ENCODE results near the gene CA6. TPM values are rescaled to one million over a fixed set of nuclear protein-coding genes. Genes with fewer than 3 reads are reported as not detected.
"Not testable (repeated sequence)": the region's sequence is repeated elsewhere in the genome, so short reads cannot be mapped to it uniquely, and the experiment has no call there.

CA6 gene
- total RNA-seq, 1 experiment from 2014 or later, result not detected

GRCh38 chr1:9001534-9002214 lies 56.0 kb downstream of the CA6 start:
- H2BK20ac ChIP-seq (ENCODE audit: low read depth, low read length, poor library complexity, severe bottlenecking); H3K79me1 ChIP-seq (ENCODE audit: insufficient read depth, low read depth, low read length, poor library complexity, severe bottlenecking); H3K27ac Mint-ChIP-seq; H3K36me3 Mint-ChIP-seq (ENCODE audit: insufficient read depth in 1 of 3, low read depth in 3 of 3); H2BK5ac ChIP-seq (ENCODE audit: insufficient read length, low read length); H4K5ac ChIP-seq (ENCODE audit: insufficient read length, low read depth, low read length); H3K14ac ChIP-seq (ENCODE audit: insufficient read depth, low read length); H3T11ph ChIP-seq (ENCODE audit: low read length); H3K27me3 ChIP-seq (ENCODE audit: insufficient read depth, low read length); H3K56ac ChIP-seq (ENCODE audit: insufficient read length, low read depth, low read length); H3K18ac ChIP-seq (ENCODE audit: insufficient read length, low read depth, low read length); H2BK12ac ChIP-seq (ENCODE audit: insufficient read length, low read depth, low read length); H3K27me3 Mint-ChIP-seq (ENCODE audit: low read depth); H2AK5ac ChIP-seq (ENCODE audit: insufficient read length, low read length); H2BK15ac ChIP-seq (ENCODE audit: low read depth, low read length); H3K23ac ChIP-seq (ENCODE audit: insufficient read length, low read depth, low read length); H3K79me2 ChIP-seq (ENCODE audit: insufficient read depth, low read length); DNase-seq; H2BK120ac ChIP-seq (ENCODE audit: low read depth, low read length, poor library complexity, severe bottlenecking); H3K9me3 ChIP-seq (ENCODE audit: control insufficient read depth, low read depth, low read length); H4K8ac ChIP-seq (replicated peaks; ENCODE audit: insufficient read length, low read depth, low read length); H3K4me1 ChIP-seq (ENCODE audit: insufficient read depth, low read length); H2AFZ ChIP-seq (ENCODE audit: low read length); H3K4ac ChIP-seq (ENCODE audit: low read depth, low read length); H3K9ac ChIP-seq (ENCODE audit: extremely low read depth, insufficient read length, low read length); H3K4me3 Mint-ChIP-seq; H3K9me3 Mint-ChIP-seq; H4K20me1 ChIP-seq (ENCODE audit: control insufficient read depth, insufficient read depth, insufficient read length); H4K91ac ChIP-seq (ENCODE audit: insufficient read length, low read depth, low read length); H3K23me2 ChIP-seq (ENCODE audit: insufficient read length, low read depth, low read length, poor library complexity, severe bottlenecking); H3K27ac ChIP-seq (ENCODE audit: insufficient read length, low read depth, low read length); H3K4me2 ChIP-seq (ENCODE audit: insufficient read depth, insufficient read length, low read length): not testable (repeated sequence)
- WGBS (ENCODE audit: extremely low coverage, insufficient read length, low lambda C conversion rate), result no CpG with 5 or more reads among the region's 13 CpGs
- peaks cover 33% of the 10 kb centered on the region in 2 experiments for H3K4me1 Mint-ChIP-seq

GRCh38 chr1:9002215-9002560 lies 56.5 kb downstream of the CA6 start:
- not testable (repeated sequence) for H3K9me3 Mint-ChIP-seq; H2AFZ ChIP-seq (ENCODE audit: low read length)

More at GRCh38 chr1:9002215-9002560, 56.5 kb downstream of the CA6 start:
- not testable (repeated sequence) for H2AK5ac ChIP-seq (ENCODE audit: insufficient read length, low read length); H3K9me3 ChIP-seq (ENCODE audit: control insufficient read depth, low read depth, low read length); H4K20me1 ChIP-seq (ENCODE audit: control insufficient read depth, insufficient read depth, insufficient read length); H3K27me3 ChIP-seq (ENCODE audit: insufficient read depth, low read length); H4K8ac ChIP-seq (replicated peaks; ENCODE audit: insufficient read length, low read depth, low read length); H3K27ac ChIP-seq (ENCODE audit: insufficient read length, low read depth, low read length); H3T11ph ChIP-seq (ENCODE audit: low read length); H2BK5ac ChIP-seq (ENCODE audit: insufficient read length, low read length); H3K23ac ChIP-seq (ENCODE audit: insufficient read length, low read depth, low read length); H2BK120ac ChIP-seq (ENCODE audit: low read depth, low read length, poor library complexity, severe bottlenecking); H3K23me2 ChIP-seq (ENCODE audit: insufficient read length, low read depth, low read length, poor library complexity, severe bottlenecking); H3K79me1 ChIP-seq (ENCODE audit: insufficient read depth, low read depth, low read length, poor library complexity, severe bottlenecking); H3K79me2 ChIP-seq (ENCODE audit: insufficient read depth, low read length); H4K5ac ChIP-seq (ENCODE audit: insufficient read length, low read depth, low read length); H3K4me1 ChIP-seq (ENCODE audit: insufficient read depth, low read length); H3K56ac ChIP-seq (ENCODE audit: insufficient read length, low read depth, low read length); H3K14ac ChIP-seq (ENCODE audit: insufficient read depth, low read length); DNase-seq; H2BK20ac ChIP-seq (ENCODE audit: low read depth, low read length, poor library complexity, severe bottlenecking); H2BK15ac ChIP-seq (ENCODE audit: low read depth, low read length); H3K27me3 Mint-ChIP-seq (ENCODE audit: low read depth); H3K18ac ChIP-seq (ENCODE audit: insufficient read length, low read depth, low read length); H2BK12ac ChIP-seq (ENCODE audit: insufficient read length, low read depth, low read length); H3K4me2 ChIP-seq (ENCODE audit: insufficient read depth, insufficient read length, low read length); H4K91ac ChIP-seq (ENCODE audit: insufficient read length, low read depth, low read length); H3K9ac ChIP-seq (ENCODE audit: extremely low read depth, insufficient read length, low read length); H3K27ac Mint-ChIP-seq; H3K36me3 Mint-ChIP-seq (ENCODE audit: insufficient read depth in 1 of 3, low read depth in 3 of 3); H3K4ac ChIP-seq (ENCODE audit: low read depth, low read length); H3K4me3 Mint-ChIP-seq
- peaks cover 33% of the 10 kb centered on the region in 2 experiments for H3K4me1 Mint-ChIP-seq
- WGBS (ENCODE audit: extremely low coverage, insufficient read length, low lambda C conversion rate), result no CpG with 5 or more reads among the region's 11 CpGs

Data from H9 (cell line).